ENCODE measurements around the gene DYNLRB1. TPM values are rescaled to one million over a fixed set of nuclear protein-coding genes. Genes with fewer than 3 reads are reported as not detected.
A peak's percentile ranks its signal among the peaks of the same experiment; 100 is the strongest.

DYNLRB1 gene
- total and polyA plus RNA-seq, 9 donors: 79.9 to 319 (median 122) TPM

GRCh38 chr20:34537651-34538050 is 21.4 kb downstream of the DYNLRB1 start:
- H3K4me3 ChIP-seq: no peak overlapping the region
- no peaks in the 10 kb centered on the region for H3K36me3 ChIP-seq
- H3K27ac ChIP-seq: no peak overlapping the region

GRCh38 chr20:34538671-34539123 is 22.5 kb downstream of the DYNLRB1 start:
- no peak overlapping the region for H3K27ac ChIP-seq
- WGBS, 3 donors: 56 to 59% (median 57%) methylated on average over 5 of the region's 5 CpGs
- H3K9me3 ChIP-seq: no peaks in the 10 kb centered on the region
- no peaks in the 10 kb centered on the region for H3K36me3 ChIP-seq
- peak in 3 of 5 donors; percentile 34 to 51 (median 48) for DNase-seq
- intact Hi-C loops (cut with DNase I): loop anchor here in 1 of 4 donors (10.0 kb wide), 1 partner anchor 166 kb away; the partner anchor contains the start of gene TP53INP2
- H3K27me3 ChIP-seq: no peaks in the 10 kb centered on the region
- H3K4me1 ChIP-seq (ENCODE audit: insufficient read depth): no peaks in the 10 kb centered on the region
- TF ChIP-seq POLR2A (IDR thresholded peaks at IDR 0.05): no peak
- TF ChIP-seq CTCF (IDR thresholded peaks at IDR 0.05): peak; percentile 15 to 53 (median 33)
- no peak overlapping the region for H3K4me3 ChIP-seq

More at GRCh38 chr20:34537651-34538050, 21.4 kb downstream of the DYNLRB1 start:
- intact Hi-C loops (cut with DNase I): loop anchor here in 1 of 4 donors (10.0 kb wide), 1 partner anchor 167 kb away; the partner anchor contains the start of gene TP53INP2
- H3K4me1 ChIP-seq (ENCODE audit: insufficient read depth): no peaks in the 10 kb centered on the region
- no peak for TF ChIP-seq POLR2A (IDR thresholded peaks at IDR 0.05)
- no peak for TF ChIP-seq EP300 (IDR thresholded peaks at IDR 0.05)
- no peak for TF ChIP-seq CTCF (IDR thresholded peaks at IDR 0.05)
- WGBS, 3 donors: 75 to 85% (median 78%) methylated on average over 8 of the region's 8 CpGs
- no peaks in the 10 kb centered on the region for H3K27me3 ChIP-seq
- H3K9me3 ChIP-seq: no peaks in the 10 kb centered on the region
- peak in 1 of 5 donors; percentile 9 for DNase-seq

GRCh38 chr20:34539756-34540155 is 23.5 kb downstream of the DYNLRB1 start:
- no peak overlapping the region for H3K27ac ChIP-seq
- TF ChIP-seq CTCF (IDR thresholded peaks at IDR 0.05): no peak
- TF ChIP-seq POLR2A (IDR thresholded peaks at IDR 0.05): no peak
- TF ChIP-seq EP300 (IDR thresholded peaks at IDR 0.05): no peak
- H3K36me3 ChIP-seq: no peaks in the 10 kb centered on the region
- no peaks in the 10 kb centered on the region for H3K27me3 ChIP-seq
- no peaks in the 10 kb centered on the region for H3K9me3 ChIP-seq
- 88 to 95% (median 94%) methylated on average over 8 of the region's 8 CpGs for WGBS, 3 donors
- H3K4me3 ChIP-seq: no peak overlapping the region
- intact Hi-C loops (cut with DNase I): loop anchor here in 1 of 4 donors (10.0 kb wide), 1 partner anchor 165 kb away; the partner anchor contains the start of gene TP53INP2
- H3K4me1 ChIP-seq (ENCODE audit: insufficient read depth): no peaks in the 10 kb centered on the region
- no peak for DNase-seq

GRCh38 chr20:34540596-34541263 is 24.5 kb downstream of the DYNLRB1 start:
- intact Hi-C loops (cut with DNase I): no loop called here
- H3K4me1 ChIP-seq (ENCODE audit: insufficient read depth): no peaks in the 10 kb centered on the region
- H3K27me3 ChIP-seq: no peaks in the 10 kb centered on the region
- WGBS, 3 donors: 62 to 76% (median 65%) methylated on average over 15 of the region's 15 CpGs
- H3K9me3 ChIP-seq: no peaks in the 10 kb centered on the region
- H3K27ac ChIP-seq: no peak overlapping the region
- H3K36me3 ChIP-seq: no peaks in the 10 kb centered on the region
- TF ChIP-seq EP300 (IDR thresholded peaks at IDR 0.05) (no peak), CTCF (IDR thresholded peaks at IDR 0.05) (no peak), POLR2A (IDR thresholded peaks at IDR 0.05) (no peak)
- H3K4me3 ChIP-seq: no peak overlapping the region
- no peak for DNase-seq

All from ovary (tissue), 9 donors.